ENCODE results near the gene ATP10D. TPM values are rescaled to one million over a fixed set of nuclear protein-coding genes. Genes with fewer than 3 reads are reported as not detected.

ATP10D gene
- total RNA-seq, 1 experiment from 2014 or later, result 6.8 TPM

- in situ Hi-C loops (cut with HindIII; ENCODE audit: low pct_unique_long_range_greater_than_20kb, low sequenced_read_pairs), result no loop called here
- no peak for DNase-seq (ENCODE audit: low read depth)
Observed at GRCh38 chr4:47560682-47561081, 75.6 kb downstream of the ATP10D start.

GRCh38 chr4:47561331-47561730, 76.3 kb downstream of the ATP10D start:
- in situ Hi-C loops (cut with HindIII; ENCODE audit: low pct_unique_long_range_greater_than_20kb, low sequenced_read_pairs), result no loop called here
- no peak for DNase-seq (ENCODE audit: low read depth)

DNA sequence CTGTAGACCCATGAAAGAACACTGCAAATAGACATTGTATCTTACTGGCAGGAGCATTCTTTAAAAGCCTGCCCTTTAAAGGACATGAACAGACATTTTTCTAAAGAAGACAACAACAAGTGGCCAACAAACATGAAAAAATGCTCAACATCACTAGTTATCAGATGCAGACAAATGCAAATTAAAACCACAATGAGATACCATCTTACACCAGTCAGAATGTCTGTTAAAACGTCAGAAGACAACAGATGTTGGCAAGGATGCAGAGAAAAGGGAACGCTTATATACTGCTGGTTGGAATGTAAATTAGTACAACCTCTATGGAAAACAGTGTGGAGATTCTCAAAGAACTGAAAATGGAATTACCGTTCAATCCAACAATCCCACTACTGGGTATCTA, 77.2 kb downstream of the ATP10D start:
- DNase-seq (ENCODE audit: low read depth), result no peak
- in situ Hi-C loops (cut with HindIII; ENCODE audit: low pct_unique_long_range_greater_than_20kb, low sequenced_read_pairs), result no loop called here

DNA sequence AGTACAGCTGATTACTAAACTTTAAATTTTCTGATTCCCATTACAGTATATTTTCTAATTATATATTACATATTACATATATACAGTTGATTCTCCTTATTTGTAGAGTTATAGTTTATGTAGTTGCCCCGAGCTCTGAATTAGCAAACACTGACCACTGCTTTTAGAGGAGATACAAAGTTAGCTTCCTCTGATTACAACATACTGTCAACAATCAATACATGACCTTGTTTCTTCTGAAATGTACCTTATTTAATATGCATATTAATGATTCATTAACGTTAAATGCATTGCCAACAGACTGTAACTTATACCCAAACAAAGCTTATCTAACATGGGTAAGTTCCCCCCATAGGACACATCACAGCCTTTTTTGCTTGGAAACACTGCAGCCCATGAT, 81.5 kb downstream of the ATP10D start:
- no peak for DNase-seq (ENCODE audit: low read depth)
- in situ Hi-C loops (cut with HindIII; ENCODE audit: low pct_unique_long_range_greater_than_20kb, low sequenced_read_pairs), result no loop called here

DNA sequence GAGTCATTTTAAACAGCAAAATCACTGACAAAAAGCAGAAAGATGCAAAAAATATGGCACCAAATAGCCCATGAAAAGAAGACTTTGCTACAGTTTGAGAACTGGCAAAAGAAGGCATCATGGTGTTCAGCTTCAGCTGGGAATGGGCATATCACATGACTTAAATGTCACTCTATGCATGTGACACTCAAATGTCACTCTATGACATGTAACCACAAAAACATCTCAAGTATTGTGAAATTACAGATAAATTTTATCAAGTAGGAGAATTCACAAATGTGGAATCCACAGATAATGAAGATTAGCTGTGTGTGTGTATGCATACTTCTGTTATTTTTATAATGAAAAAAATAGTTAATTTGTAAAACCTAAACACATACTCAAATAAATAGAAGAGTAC, 81.9 kb downstream of the ATP10D start:
- in situ Hi-C loops (cut with HindIII; ENCODE audit: low pct_unique_long_range_greater_than_20kb, low sequenced_read_pairs), result no loop called here
- no peak for DNase-seq (ENCODE audit: low read depth)

DNA sequence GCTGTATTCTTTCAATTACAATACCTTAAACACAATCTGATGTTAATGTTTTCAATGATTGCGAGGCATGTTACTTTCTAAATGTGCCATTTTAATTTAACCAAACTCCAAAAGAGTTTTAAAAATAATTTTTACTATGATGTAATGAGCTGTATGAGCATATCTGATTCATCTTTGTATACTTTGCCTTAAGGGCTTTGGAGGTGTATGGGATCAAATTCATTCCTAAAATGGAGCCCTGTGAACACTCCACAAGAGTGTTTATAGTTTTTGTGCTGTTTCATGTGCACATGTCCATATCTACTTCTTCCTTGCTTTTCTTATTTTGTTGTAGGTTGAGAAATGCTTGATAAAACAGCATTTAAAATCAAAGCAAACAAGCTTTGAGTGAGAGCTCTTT, 82.4 kb downstream of the ATP10D start:
- no peak for DNase-seq (ENCODE audit: low read depth)
- in situ Hi-C loops (cut with HindIII; ENCODE audit: low pct_unique_long_range_greater_than_20kb, low sequenced_read_pairs), result no loop called here

DNA sequence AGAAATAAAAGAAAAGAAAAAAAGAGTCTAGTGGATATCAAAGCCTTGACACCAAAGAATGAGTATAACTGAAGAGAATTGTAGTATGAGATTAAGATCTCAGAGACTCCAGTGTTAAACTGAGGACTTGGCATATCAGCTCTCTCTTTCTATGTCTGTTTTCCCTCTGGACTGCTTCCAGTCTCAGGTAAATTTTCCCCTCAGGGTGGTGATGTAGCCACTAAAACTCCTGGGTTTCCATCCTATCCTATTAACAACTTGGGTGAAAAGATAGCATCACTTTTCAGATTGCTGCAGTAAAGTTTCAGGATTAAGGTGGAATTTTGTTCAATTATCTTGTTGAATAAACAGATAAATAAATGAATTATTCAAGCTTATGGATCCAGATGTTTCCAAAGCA, 85.7 kb downstream of the ATP10D start:
- in situ Hi-C loops (cut with HindIII; ENCODE audit: low pct_unique_long_range_greater_than_20kb, low sequenced_read_pairs), result no loop called here
- DNase-seq (ENCODE audit: low read depth), result no peak

DNA sequence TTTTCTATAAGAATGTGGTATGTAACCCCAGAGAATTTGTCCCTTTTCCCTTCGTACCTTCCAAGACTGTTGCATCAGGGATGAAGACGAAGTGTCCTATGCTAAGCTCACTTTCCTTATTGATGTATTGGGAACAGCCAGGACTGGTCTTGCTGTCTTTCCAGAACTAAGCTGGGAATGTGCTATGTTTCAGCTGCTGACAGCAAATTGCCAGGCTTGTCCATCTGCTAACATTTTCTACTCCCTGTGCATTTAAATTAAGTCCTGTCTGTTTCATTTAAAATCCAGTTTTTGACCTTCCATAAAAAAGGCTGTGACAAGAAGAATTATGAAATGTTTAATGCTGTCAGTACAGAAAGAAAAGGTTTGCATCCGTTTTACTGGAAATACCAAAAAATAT, 87.9 kb downstream of the ATP10D start:
- in situ Hi-C loops (cut with HindIII; ENCODE audit: low pct_unique_long_range_greater_than_20kb, low sequenced_read_pairs), result no loop called here
- DNase-seq (ENCODE audit: low read depth), result no peak

- DNase-seq (ENCODE audit: low read depth), result no peak
- in situ Hi-C loops (cut with HindIII; ENCODE audit: low pct_unique_long_range_greater_than_20kb, low sequenced_read_pairs), result no loop called here
Observed at GRCh38 chr4:47577779-47578553, 92.9 kb downstream of the ATP10D start.

DNA sequence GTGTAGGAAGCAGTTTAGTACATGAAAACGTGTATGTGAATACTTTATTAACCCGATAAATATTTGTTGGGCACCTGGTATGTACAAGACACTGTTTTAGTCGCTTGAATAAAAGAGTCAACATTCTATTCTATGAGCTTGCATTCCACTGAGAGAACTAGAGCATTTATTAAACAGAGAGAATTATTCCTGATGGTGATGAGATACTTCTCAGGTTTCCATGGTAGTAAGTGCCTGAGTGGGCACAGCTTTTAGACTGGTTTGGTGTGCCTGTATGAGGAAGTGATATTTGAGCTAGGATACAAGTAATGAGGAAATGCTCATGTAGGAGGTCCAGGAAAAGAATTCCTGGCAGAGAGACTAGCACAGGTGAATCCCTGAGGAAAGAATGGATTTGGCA, 94.2 kb downstream of the ATP10D start:
- in situ Hi-C loops (cut with HindIII; ENCODE audit: low pct_unique_long_range_greater_than_20kb, low sequenced_read_pairs), result no loop called here
- no peak for DNase-seq (ENCODE audit: low read depth)

DNA sequence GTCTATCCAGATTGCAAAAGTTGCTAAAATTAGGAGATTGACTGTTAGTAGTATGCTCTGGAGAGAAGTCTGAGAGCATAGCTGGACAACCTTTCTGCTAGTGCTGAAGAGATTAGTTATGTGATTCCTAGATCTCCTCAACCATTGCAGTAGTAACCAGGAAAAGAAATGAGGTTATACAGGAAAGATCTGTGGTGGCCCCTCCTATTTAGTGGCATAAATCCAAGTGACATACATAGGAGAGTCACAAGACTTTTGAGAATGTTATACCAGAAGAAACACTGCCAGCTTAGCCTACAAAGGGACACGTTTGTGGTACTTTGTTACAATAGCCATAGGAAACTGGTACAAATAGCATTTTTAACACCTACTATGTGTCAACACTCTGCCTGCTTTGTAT, 105.2 kb downstream of the ATP10D start:
- in situ Hi-C loops (cut with HindIII; ENCODE audit: low pct_unique_long_range_greater_than_20kb, low sequenced_read_pairs), result no loop called here

GRCh38 chr4:47597696-47598095, 112.6 kb downstream of the ATP10D start:
- in situ Hi-C loops (cut with HindIII; ENCODE audit: low pct_unique_long_range_greater_than_20kb, low sequenced_read_pairs), result no loop called here
- DNase-seq (ENCODE audit: low read depth), result no peak

More for the DNA sequence above, 105.2 kb downstream of the ATP10D start:
- DNase-seq (ENCODE audit: low read depth), result no peak

DNA sequence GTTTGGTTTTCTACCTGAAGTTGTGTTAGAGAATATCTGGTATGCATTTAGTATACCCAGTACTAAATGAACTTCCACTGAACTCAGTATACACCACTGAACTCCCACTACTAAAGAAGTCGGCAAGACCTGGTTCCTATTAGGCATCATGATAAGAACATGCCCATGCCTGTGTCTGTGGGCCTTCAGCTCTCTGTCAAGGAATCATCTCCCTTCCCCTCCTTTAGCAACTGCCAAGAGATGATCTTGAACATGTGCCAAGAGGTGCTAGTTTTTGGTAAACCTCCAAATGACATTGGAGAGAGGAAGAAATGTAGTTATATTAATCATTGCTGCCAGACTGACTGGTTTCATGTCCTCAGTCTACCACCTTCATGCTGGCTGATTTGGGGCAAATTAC, 113.2 kb downstream of the ATP10D start:
- no peak for DNase-seq (ENCODE audit: low read depth)
- in situ Hi-C loops (cut with HindIII; ENCODE audit: low pct_unique_long_range_greater_than_20kb, low sequenced_read_pairs), result no loop called here

DNA sequence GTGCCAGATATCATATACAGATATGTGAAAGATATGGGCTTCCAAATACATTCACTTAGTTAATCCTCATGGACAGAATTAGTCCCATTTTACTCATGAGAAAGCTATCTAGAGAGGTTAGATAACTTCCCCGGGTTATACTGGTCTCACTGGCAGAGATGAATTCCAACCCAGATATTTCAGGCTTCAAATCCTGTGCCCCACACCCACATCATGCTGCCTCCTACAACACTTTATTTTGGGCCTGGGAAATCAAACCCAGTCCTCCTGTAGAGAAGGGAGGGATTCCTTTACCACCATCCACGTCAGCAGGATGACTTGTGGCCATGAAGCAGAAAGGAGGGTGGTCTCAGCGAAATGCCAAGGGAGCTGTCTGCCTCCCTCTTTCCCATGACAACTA, 113.8 kb downstream of the ATP10D start:
- in situ Hi-C loops (cut with HindIII; ENCODE audit: low pct_unique_long_range_greater_than_20kb, low sequenced_read_pairs), result no loop called here
- DNase-seq (ENCODE audit: low read depth), result no peak

DNA sequence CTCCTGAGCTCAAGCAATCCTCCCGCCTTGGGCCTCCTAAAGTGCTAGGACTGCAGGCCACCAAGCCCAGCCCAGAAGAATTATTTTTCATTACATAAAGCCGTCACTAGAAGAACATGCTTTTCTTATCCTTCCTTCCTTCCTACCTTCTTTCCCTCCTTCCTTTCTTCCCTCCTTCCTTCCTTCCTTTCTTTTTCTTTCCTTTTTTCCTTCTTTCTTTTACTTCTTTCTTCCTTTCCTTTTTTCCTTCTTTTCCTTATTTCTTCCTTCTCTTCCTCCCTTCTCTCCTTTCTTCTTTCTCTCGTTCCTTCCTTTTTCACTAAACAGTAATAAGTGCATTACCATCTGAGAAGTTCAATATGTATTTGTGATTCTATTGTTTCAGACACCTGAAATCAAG, 121.4 kb downstream of the ATP10D start:
- DNase-seq (ENCODE audit: low read depth), result no peak
- in situ Hi-C loops (cut with HindIII; ENCODE audit: low pct_unique_long_range_greater_than_20kb, low sequenced_read_pairs), result no loop called here

DNA sequence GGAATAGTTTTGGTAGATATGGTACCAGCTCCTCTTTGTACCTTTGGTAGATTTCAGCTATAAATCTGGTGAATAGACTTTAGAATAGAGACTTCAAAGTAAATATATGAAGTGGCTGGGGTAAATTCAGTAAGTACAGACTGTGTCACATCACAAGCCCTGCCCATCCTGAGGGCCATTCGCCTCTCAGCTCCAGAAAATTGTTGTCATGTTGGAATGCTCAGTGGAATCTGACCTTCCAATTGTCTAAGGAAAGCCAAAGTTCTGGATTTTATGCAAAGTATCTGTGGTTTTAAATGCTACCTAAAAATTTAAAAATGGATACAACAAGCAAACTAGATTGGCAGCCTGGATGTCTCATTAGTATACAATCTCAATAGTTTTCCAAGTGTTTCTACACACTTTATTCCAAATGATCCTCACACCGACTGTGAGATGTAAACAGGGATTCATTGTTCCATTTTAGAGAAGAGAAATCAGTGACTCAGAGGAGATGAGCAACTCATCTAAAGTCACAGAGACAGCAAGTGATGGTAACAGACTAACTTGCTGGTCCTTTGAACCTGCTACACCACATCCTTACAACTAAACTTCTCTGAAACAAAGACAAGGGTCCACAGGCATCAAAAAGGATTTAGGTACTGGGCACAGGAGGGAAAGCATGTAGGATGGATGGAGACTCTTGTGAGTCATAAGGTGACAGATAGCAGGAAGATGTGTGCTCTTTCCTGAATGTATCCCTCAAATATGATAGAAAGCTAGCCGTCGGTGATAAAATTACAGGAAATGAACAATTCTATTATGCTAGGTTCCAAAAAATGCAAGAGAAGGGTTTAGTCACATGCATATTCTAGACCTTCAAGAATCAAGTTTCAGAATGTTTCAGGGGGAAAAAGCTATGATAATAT, 127.3 kb downstream of the ATP10D start:
- no peak for DNase-seq (ENCODE audit: low read depth)
- in situ Hi-C loops (cut with HindIII; ENCODE audit: low pct_unique_long_range_greater_than_20kb, low sequenced_read_pairs), result no loop called here

DNA sequence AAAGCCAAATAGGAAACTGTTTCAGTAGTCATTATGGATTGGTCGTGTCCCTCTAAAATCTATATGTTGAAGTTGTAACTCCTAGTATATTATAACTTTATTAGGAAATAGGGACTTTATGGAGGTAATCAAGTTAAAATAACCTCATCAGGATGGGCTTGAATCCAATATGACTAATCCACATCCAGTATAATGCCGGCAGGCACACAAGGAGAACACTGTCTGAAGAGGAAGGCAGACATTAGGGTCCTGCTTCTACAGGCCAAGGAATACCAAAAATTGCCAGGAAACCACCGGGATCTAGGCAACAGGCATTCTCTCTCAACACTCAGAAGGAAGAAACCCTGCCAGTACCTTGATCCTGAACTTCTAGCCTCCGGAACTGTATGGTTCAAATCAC, 130.3 kb downstream of the ATP10D start:
- DNase-seq (ENCODE audit: low read depth), result no peak
- in situ Hi-C loops (cut with HindIII; ENCODE audit: low pct_unique_long_range_greater_than_20kb, low sequenced_read_pairs), result no loop called here

GRCh38 chr4:47617607-47618006, 132.5 kb downstream of the ATP10D start:
- in situ Hi-C loops (cut with HindIII; ENCODE audit: low pct_unique_long_range_greater_than_20kb, low sequenced_read_pairs), result no loop called here
- no peak for DNase-seq (ENCODE audit: low read depth)

- DNase-seq (ENCODE audit: low read depth), result no peak
- in situ Hi-C loops (cut with HindIII; ENCODE audit: low pct_unique_long_range_greater_than_20kb, low sequenced_read_pairs), result no loop called here
Observed at GRCh38 chr4:47619691-47620090, 134.6 kb downstream of the ATP10D start.

- in situ Hi-C loops (cut with HindIII; ENCODE audit: low pct_unique_long_range_greater_than_20kb, low sequenced_read_pairs), result no loop called here
- no peak for DNase-seq (ENCODE audit: low read depth)
Observed at GRCh38 chr4:47621181-47621580, 136.1 kb downstream of the ATP10D start.
